ENCODE data around the gene NEXN.

GRCh38 chr1:77929806-77930205 is 41.4 kb downstream of the NEXN start:
- TF ChIP-seq CTCF (IDR thresholded peaks at IDR 0.05; ENCODE audit: low read depth, low read length, poor library complexity, severe bottlenecking), result no peak
- TF ChIP-seq EZH2phosphoT487 (IDR thresholded peaks at IDR 0.05; ENCODE audit: borderline replicate concordance, low read length), result no peak
